Aortic smooth muscle cell (primary cell): Measurements from ENCODE around the gene QRICH2. TPM values are rescaled to one million over a fixed set of nuclear protein-coding genes. Genes with fewer than 3 reads are reported as not detected.

Experiments used
- total RNA-seq: library from RNA; depleted of rRNA; stranded (reverse); fragments of >200 nt; gene quantifications from 2 replicates; pipeline ENCODE4 v1.2.3, GENCODE V29; 2014

The QRICH2 gene, protein sequence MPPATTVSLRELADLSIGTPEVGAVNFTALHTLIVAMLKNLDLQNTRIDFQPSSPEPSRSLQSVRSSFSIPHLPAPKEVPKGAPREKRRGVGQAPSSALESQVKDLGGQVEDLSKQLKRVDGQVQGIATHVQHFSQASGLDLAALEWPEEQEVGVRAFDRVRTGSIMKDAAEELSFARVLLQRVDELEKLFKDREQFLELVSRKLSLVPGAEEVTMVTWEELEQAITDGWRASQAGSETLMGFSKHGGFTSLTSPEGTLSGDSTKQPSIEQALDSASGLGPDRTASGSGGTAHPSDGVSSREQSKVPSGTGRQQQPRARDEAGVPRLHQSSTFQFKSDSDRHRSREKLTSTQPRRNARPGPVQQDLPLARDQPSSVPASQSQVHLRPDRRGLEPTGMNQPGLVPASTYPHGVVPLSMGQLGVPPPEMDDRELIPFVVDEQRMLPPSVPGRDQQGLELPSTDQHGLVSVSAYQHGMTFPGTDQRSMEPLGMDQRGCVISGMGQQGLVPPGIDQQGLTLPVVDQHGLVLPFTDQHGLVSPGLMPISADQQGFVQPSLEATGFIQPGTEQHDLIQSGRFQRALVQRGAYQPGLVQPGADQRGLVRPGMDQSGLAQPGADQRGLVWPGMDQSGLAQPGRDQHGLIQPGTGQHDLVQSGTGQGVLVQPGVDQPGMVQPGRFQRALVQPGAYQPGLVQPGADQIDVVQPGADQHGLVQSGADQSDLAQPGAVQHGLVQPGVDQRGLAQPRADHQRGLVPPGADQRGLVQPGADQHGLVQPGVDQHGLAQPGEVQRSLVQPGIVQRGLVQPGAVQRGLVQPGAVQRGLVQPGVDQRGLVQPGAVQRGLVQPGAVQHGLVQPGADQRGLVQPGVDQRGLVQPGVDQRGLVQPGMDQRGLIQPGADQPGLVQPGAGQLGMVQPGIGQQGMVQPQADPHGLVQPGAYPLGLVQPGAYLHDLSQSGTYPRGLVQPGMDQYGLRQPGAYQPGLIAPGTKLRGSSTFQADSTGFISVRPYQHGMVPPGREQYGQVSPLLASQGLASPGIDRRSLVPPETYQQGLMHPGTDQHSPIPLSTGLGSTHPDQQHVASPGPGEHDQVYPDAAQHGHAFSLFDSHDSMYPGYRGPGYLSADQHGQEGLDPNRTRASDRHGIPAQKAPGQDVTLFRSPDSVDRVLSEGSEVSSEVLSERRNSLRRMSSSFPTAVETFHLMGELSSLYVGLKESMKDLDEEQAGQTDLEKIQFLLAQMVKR (N-terminal part only)
- total RNA-seq, result 2.1 and 3.2 TPM in 2 replicates

DNA sequence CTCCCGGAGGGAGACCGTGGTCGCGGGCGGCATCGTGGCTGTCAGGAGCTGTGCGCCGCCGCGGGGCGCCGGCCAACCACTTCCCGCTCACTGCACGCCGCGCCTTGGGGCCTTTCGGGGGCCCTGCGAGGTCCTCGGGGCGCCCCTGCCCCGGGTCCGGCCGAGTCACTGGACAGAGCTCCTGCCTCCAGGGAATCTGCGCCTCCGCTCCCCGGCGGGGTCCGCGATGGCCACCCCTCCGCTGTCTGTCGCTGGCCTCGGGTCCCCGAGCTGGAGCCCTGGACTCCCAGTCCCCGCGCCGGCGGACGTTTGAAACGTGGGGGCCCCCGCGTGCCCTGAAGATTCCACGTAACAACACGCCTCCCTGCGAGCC, at the start of gene QRICH2:
Gene QRICH2, minus strand, starts transcription at position 311 of the 373 bp plus-strand sequence. Its CDS starts 278 bp downstream, at position 33.

DNA sequence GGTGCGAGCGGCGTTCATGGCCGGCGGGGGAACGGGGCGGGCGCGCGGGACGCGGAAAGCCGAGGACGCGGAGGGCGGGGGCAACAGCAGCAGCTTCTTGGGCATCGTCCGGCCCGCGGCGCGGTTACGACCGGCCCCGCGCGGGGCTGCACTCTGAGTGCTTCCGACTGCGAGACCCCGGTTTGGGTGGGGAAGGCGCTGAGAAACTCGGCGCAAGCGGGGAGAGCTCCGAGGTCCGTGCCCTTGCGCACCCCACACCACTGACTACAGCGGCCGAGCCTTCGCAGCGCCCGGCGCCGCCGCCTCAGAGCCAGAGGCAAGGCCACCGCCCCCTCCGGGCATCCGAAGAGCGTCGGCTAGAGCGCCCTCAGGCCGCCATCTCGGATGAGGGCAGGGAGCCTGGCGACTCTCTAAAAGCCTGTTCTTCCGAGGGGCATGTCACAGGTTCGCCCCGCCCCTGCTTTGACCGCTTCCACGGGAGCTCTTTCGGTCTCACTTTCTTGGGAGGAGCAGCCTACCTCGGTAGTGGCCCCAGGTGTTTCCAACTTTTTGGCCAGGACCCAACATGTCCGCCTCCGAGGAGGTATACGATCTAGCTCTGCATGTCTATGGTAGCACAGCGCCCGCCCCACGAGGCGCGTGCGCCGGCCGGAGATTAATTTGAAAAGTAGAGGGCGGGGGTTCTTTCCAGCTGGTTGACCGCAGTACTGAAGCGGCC, 45.7 kb upstream of the QRICH2 start, which contains the start of gene PRPSAP1:
Gene PRPSAP1, minus strand, starts transcription at position 318 of the 718 bp plus-strand sequence. Its CDS starts 213 bp downstream, at position 105.

DNA sequence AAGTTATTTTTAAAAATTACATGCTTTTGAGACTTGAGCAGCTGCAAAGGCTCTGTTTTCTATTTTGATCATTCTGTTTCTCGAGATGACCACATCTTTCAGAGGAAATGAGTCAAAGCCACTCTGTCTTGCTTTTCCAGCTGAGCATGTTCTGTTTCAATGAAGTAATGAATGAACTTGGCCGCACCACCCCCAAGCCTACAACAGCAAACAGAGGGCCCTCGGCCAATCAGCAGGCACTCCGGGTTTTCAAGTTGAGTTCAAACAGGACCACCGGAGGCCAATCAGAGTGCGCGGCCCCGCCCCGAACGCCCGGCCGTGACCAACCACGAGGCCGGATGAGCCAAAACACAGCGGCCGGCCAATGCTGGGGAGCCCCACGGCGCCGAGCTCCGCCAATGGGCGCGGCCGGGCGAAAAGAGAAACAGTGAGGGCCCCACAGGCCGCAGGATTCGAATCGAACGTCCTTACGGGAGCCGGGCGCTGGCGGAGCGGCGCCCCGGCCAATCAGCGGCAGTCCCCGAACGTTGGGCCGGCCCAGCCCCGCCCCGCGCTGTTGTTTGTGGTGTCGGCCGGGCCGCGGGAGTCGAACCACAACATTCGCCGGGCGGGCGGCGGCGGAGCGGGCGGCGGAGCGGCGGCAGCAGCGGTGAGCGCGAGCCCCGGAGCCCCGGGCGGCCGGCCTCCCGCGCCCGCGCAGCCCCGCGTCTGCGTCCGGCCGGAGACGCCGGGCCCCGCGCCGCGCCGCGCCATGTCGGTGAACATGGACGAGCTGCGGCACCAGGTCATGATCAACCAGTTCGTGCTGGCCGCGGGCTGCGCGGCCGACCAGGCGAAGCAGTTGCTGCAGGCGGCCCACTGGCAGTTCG, 43.1 kb downstream of the QRICH2 start, which contains the start of gene UBALD2:
Gene UBALD2, plus strand, starts transcription at position 594 of the 869 bp plus-strand sequence. Its CDS starts 158 bp downstream, at position 752.

DNA sequence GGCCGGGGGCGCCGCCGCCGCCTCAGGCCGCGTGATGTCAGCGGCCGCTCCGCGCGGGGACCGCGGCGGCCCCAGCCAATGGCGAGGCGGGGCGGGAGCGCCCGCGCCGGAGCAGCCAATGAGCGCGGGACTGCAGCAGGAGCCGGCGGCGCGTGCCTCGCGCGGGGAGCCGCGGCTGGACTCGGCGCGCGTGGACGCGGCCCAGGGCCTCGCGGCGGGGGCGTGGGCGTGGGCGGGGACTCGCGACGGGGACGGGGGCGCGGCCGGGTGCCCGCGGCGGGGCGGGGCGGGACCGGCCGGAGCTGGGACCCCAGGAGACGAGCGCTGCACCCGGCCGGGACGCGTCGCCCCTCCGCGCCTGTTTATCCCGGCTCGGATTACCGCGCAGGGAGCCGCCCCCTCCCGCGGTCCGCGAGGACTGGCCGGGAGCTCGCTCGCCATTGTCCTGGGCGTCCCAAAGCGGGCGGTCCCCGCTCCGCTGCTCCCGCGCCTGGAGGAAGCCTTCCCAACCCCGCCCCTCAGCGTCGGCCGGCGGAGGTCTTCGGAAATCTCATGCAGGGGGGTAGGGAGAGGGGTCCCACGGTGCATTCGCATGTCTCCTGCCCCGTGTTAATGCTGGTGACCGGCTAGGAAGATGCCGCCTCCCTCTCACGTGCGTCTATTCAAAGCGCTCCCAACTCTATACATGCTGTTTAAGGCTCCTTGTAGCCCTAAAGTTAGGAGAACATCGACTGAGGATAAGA, 67.4 kb downstream of the QRICH2 start, which contains the start of gene RNF157:
Gene RNF157, minus strand, starts transcription at position 33 of the 743 bp plus-strand sequence. CDS start 253 bp downstream, outside the sequence.

Other genes with a start within 250 kb of the QRICH2 start
- gene SRP68, start 235.8 kb downstream of the QRICH2 start, total RNA-seq, result 29.2 and 38.6 TPM in 2 replicates
- gene GALR2, start 233.5 kb downstream of the QRICH2 start, total RNA-seq, result not detected in 2 replicates
- gene ZACN, start 229.1 kb downstream of the QRICH2 start, total RNA-seq, result not detected in 2 replicates
- gene EXOC7, start 204.5 kb downstream of the QRICH2 start, total RNA-seq, result 98.9 and 104 TPM in 2 replicates
- not detected in 2 replicates for gene FOXJ1, start 167.0 kb downstream of the QRICH2 start, total RNA-seq
- gene RNF157, start 67.8 kb downstream of the QRICH2 start, total RNA-seq, result 0.19 and 0.40 TPM in 2 replicates
- 3.4 and 3.9 TPM in 2 replicates for gene UBALD2, start 42.9 kb downstream of the QRICH2 start, total RNA-seq
- gene PRPSAP1, start 45.6 kb upstream of the QRICH2 start, total RNA-seq, result 27.1 and 41.2 TPM in 2 replicates
- 32.3 and 43.1 TPM in 2 replicates for gene SPHK1, start 76.3 kb upstream of the QRICH2 start, total RNA-seq
- gene UBE2O, start 144.9 kb upstream of the QRICH2 start, total RNA-seq, result 20.1 and 23.4 TPM in 2 replicates
- gene AANAT, start 159.3 kb upstream of the QRICH2 start, total RNA-seq, result not detected in 2 replicates
- gene RHBDF2, start 193.1 kb upstream of the QRICH2 start, total RNA-seq, result 3.3 and 3.4 TPM in 2 replicates
- 2.7 and 7.7 TPM in 2 replicates for gene CYGB, start 229.4 kb upstream of the QRICH2 start, total RNA-seq
- 1.1 and 1.6 TPM in 2 replicates for gene PRCD, start 231.8 kb upstream of the QRICH2 start, total RNA-seq